SK-N-SH treated with all-trans-retinoic acid at 6 μM for 48 hours (cell line): ENCODE data around the gene MXD1.

Experiments
- ATAC-seq: fragments of 200-7000 bp; cut with Tn5 transposase; 3 replicates; pipeline ENCODE4 v1.9.1; 2020; ENCODE audit warnings: mild to moderate bottlenecking, moderate library complexity
- ARNTL ChIP-seq: fragments of 450-650 bp; formaldehyde crosslinking; IDR thresholded peaks from 2 replicates; pipeline ENCODE4 v1.5.0; 2020; ENCODE audit warnings: low read depth, mild to moderate bottlenecking, moderate library complexity, borderline replicate concordance
- CSDC2 ChIP-seq: fragments of 250-450 bp; sonication (Bioruptor Pico); IDR thresholded peaks from 2 replicates; pipeline ENCODE4 v1.5.0; 2020; ENCODE audit warnings: mild to moderate bottlenecking, moderate library complexity
- ESRRG ChIP-seq: fragments of 250-450 bp; sonication (Bioruptor Pico); IDR thresholded peaks from 2 replicates; pipeline ENCODE4 v1.6.1; 2021; ENCODE audit warnings: mild to moderate bottlenecking
- GLIS3 ChIP-seq: fragments of 250-450 bp; sonication (Bioruptor Pico); IDR thresholded peaks from 2 replicates; pipeline ENCODE4 v1.5.0; 2020; ENCODE audit warnings: mild to moderate bottlenecking, moderate library complexity
- ISL1 ChIP-seq: fragments of 250-450 bp; sonication (Bioruptor Pico); IDR thresholded peaks from 2 replicates; pipeline ENCODE4 v2.1.2; 2022; ENCODE audit warnings: mild to moderate bottlenecking, moderate library complexity
- OSR1 ChIP-seq: fragments of 250-450 bp; sonication (Bioruptor Pico); IDR thresholded peaks from 2 replicates; pipeline ENCODE4 v1.8.0; 2022; ENCODE audit warnings: moderate library complexity, mild to moderate bottlenecking, inconsistent platforms
- PATZ1 ChIP-seq: fragments of 250-450 bp; sonication (Bioruptor Pico); IDR thresholded peaks from 2 replicates; pipeline ENCODE4 v1.8.0; 2020; ENCODE audit warnings: mild to moderate bottlenecking, moderate library complexity, borderline replicate concordance
- POU6F1 ChIP-seq: fragments of 250-450 bp; sonication (Bioruptor Pico); IDR thresholded peaks from 2 replicates; pipeline ENCODE4 v1.8.0; 2021; ENCODE audit warnings: low read depth, mild to moderate bottlenecking, moderate library complexity, borderline replicate concordance
- PPARA ChIP-seq: fragments of 250-450 bp; sonication (Bioruptor Pico); IDR thresholded peaks from 2 replicates; pipeline ENCODE4 v1.5.0; 2020; ENCODE audit warnings: mild to moderate bottlenecking, borderline replicate concordance
- RARB ChIP-seq: fragments of 250-450 bp; sonication (Bioruptor Pico); IDR thresholded peaks from 2 replicates; pipeline ENCODE4 v1.8.0; 2021; ENCODE audit warnings: mild to moderate bottlenecking, moderate library complexity
- SNAI2 ChIP-seq: fragments of 250-450 bp; sonication (Bioruptor Pico); IDR thresholded peaks from 2 replicates; pipeline ENCODE4 v1.5.0; 2020; ENCODE audit warnings: mild to moderate bottlenecking, moderate library complexity
- TCF4 ChIP-seq: fragments of 250-450 bp; sonication (Bioruptor Pico); IDR thresholded peaks from 2 replicates; pipeline ENCODE4 v1.8.0; 2021; ENCODE audit warnings: mild to moderate bottlenecking, moderate library complexity, borderline replicate concordance
- TOX ChIP-seq: fragments of 250-450 bp; sonication (Bioruptor Pico); IDR thresholded peaks from 2 replicates; pipeline ENCODE4 v1.8.0; 2021; ENCODE audit warnings: mild to moderate bottlenecking, moderate library complexity, borderline replicate concordance
- TSHZ2 ChIP-seq: fragments of 250-450 bp; sonication (Bioruptor Pico); IDR thresholded peaks from 2 replicates; pipeline ENCODE4 v1.5.0; 2020; ENCODE audit warnings: mild to moderate bottlenecking, moderate library complexity
- ZC3H10 ChIP-seq: fragments of 250-450 bp; sonication (Bioruptor Pico); IDR thresholded peaks from 2 replicates; pipeline ENCODE4 v1.5.1; 2021; ENCODE audit warnings: mild to moderate bottlenecking, moderate library complexity
- ZFP3 ChIP-seq: fragments of 250-450 bp; sonication (Bioruptor Pico); IDR thresholded peaks from 2 replicates; pipeline ENCODE4 v1.5.0; 2020; ENCODE audit warnings: mild to moderate bottlenecking, moderate library complexity
- ZFP30 ChIP-seq: fragments of 450-650 bp; formaldehyde crosslinking; IDR thresholded peaks from 2 replicates; pipeline ENCODE4 v1.5.0; 2022; ENCODE audit warnings: mild to moderate bottlenecking, moderate library complexity
- ZNF565 ChIP-seq: fragments of 450-650 bp; formaldehyde crosslinking; conservative IDR thresholded peaks from 2 replicates; pipeline ENCODE4 v1.5.0; 2020; ENCODE audit warnings: low read depth, mild to moderate bottlenecking, moderate library complexity
- ZNF70 ChIP-seq: fragments of 450-650 bp; formaldehyde crosslinking; IDR thresholded peaks from 2 replicates; pipeline ENCODE4 v1.5.0; 2020; ENCODE audit warnings: mild to moderate bottlenecking, moderate library complexity
- ZNF8 ChIP-seq: fragments of 450-650 bp; formaldehyde crosslinking; IDR thresholded peaks from 2 replicates; pipeline ENCODE4 v1.5.0; 2020; ENCODE audit warnings: mild to moderate bottlenecking, moderate library complexity
- TF ChIP-seq, protein P1 (sequence below): fragments of 250-450 bp; sonication (Bioruptor Pico); IDR thresholded peaks from 2 replicates; pipeline ENCODE4 v1.5.1; 2021; ENCODE audit warnings: mild to moderate bottlenecking, moderate library complexity
- TF ChIP-seq, protein P2 (sequence below): fragments of 250-450 bp; sonication (Bioruptor Pico); IDR thresholded peaks from 2 replicates; pipeline ENCODE4 v1.5.1; 2020; ENCODE audit warnings: low read depth, mild to moderate bottlenecking, moderate library complexity

MXD1 gene

DNA sequence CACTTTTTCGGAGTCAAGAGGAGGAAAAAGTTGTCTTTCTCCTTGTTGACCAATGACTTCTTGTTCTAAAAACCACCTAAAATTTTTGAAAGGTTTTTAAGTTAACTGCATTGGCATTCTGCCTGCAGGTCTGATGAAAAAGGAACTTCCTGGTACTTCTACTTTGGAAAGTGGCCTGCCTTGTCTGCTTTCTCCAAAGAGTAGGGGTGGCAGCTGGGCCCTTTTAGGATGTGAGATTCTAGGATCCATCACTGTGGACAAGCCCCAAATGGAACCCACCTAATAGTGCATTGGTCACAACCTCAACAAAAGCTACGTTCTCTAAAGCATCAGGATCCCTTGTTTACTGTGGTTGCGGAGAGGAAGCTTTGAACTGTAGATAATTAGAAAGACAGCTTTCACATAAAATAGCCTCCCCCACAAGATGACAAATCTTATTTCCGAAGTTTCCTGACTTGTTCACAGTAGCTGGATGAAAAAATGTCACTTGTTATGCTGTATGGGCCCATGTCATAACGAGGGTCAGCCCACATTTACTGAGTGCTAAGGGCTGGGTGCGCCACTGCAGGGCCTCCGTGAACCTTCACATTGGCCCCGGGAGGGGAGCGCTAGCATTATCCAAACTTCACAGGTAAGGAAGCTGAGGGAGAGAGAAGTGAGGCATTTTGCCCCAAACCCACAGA is 29.1 kb downstream of the MXD1 start:
- TF ChIP-seq PPARA (CRISPR knock-in tag) (no peak), OSR1 (CRISPR knock-in tag) (no peak), ARNTL (CRISPR knock-in tag) (no peak), SNAI2 (CRISPR knock-in tag) (no peak), TCF4 (CRISPR knock-in tag) (no peak), ZC3H10 (CRISPR knock-in tag) (no peak), ZNF70 (no peak), ESRRG (CRISPR knock-in tag) (no peak), TSHZ2 (CRISPR knock-in tag) (no peak), PATZ1 (CRISPR knock-in tag) (no peak), RARB (no peak), ZNF8 (CRISPR knock-in tag) (no peak)
- TF ChIP-seq, protein P1, sequence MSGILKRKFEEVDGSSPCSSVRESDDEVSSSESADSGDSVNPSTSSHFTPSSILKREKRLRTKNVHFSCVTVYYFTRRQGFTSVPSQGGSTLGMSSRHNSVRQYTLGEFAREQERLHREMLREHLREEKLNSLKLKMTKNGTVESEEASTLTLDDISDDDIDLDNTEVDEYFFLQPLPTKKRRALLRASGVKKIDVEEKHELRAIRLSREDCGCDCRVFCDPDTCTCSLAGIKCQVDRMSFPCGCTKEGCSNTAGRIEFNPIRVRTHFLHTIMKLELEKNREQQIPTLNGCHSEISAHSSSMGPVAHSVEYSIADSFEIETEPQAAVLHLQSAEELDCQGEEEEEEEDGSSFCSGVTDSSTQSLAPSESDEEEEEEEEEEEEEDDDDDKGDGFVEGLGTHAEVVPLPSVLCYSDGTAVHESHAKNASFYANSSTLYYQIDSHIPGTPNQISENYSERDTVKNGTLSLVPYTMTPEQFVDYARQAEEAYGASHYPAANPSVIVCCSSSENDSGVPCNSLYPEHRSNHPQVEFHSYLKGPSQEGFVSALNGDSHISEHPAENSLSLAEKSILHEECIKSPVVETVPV (CRISPR knock-in tag) = no peak
- ATAC-seq = no peak

GRCh38 chr2:69944756-69945155 is 29.8 kb downstream of the MXD1 start:
- TF ChIP-seq TCF4 (CRISPR knock-in tag) (no peak), CSDC2 (CRISPR knock-in tag) (no peak), GLIS3 (no peak), ZFP30 (no peak), PPARA (CRISPR knock-in tag) (no peak), RARB (no peak), ISL1 (CRISPR knock-in tag) (no peak), TOX (CRISPR knock-in tag) (no peak), ARNTL (CRISPR knock-in tag) (no peak), PATZ1 (CRISPR knock-in tag) (no peak), ZNF565 (CRISPR knock-in tag) (no peak), ZC3H10 (CRISPR knock-in tag) (no peak), OSR1 (CRISPR knock-in tag) (no peak), ZFP3 (CRISPR knock-in tag) (no peak), POU6F1 (CRISPR knock-in tag) (no peak), TSHZ2 (CRISPR knock-in tag) (no peak)
- TF ChIP-seq, protein P2, sequence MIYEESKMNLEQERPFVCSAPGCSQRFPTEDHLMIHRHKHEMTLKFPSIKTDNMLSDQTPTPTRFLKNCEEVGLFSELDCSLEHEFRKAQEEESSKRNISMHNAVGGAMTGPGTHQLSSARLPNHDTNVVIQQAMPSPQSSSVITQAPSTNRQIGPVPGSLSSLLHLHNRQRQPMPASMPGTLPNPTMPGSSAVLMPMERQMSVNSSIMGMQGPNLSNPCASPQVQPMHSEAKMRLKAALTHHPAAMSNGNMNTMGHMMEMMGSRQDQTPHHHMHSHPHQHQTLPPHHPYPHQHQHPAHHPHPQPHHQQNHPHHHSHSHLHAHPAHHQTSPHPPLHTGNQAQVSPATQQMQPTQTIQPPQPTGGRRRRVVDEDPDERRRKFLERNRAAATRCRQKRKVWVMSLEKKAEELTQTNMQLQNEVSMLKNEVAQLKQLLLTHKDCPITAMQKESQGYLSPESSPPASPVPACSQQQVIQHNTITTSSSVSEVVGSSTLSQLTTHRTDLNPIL (CRISPR knock-in tag) = no peak
- ATAC-seq = no peak
